Measurements from ENCODE around the gene HNRNPH1.

DNA sequence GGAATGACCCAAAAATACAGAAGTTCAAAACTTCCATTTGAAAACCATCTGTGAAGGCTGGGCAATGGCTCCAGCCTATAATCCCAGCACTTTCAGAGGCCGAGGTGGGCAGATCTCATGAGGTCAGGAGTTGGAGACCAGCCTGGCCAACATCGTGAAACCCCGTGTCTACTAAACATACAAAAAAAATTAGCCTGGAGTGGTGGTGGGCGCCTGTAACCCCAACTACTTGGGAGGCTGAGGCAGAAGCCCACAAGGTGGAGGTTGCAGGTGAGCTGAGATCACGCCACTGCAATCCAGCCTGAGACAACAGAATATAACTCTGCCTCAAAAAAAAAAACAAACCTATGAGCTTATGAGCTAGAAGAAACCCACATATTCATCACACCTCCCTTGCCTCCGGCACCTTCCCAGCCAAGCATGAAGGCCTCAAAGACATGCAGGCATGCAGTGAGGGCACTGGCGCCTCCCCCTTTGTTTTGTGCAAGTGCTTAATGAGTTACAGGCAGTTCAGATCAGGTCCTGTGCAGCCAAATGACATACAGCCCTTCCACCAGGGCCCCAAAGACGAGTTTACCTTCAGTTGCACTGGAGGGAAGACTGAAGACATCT, 9.9 kb downstream of the HNRNPH1 start:
- TF ChIP-seq, protein P1, sequence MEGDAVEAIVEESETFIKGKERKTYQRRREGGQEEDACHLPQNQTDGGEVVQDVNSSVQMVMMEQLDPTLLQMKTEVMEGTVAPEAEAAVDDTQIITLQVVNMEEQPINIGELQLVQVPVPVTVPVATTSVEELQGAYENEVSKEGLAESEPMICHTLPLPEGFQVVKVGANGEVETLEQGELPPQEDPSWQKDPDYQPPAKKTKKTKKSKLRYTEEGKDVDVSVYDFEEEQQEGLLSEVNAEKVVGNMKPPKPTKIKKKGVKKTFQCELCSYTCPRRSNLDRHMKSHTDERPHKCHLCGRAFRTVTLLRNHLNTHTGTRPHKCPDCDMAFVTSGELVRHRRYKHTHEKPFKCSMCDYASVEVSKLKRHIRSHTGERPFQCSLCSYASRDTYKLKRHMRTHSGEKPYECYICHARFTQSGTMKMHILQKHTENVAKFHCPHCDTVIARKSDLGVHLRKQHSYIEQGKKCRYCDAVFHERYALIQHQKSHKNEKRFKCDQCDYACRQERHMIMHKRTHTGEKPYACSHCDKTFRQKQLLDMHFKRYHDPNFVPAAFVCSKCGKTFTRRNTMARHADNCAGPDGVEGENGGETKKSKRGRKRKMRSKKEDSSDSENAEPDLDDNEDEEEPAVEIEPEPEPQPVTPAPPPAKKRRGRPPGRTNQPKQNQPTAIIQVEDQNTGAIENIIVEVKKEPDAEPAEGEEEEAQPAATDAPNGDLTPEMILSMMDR (IDR thresholded peaks at IDR 0.05; ENCODE audit: low read depth, low read length), result no peak
- no peak for TF ChIP-seq POLR2A (IDR thresholded peaks at IDR 0.05; ENCODE audit: extremely low read depth, insufficient read length)

Data from NB4 (cell line).